GM23248 (cell line): Measurements from ENCODE around the gene CDH4.

Experiments
- EZH2 ChIP-seq: fragments of 200-600 bp; sonication (generic); IDR thresholded peaks from 2 replicates; pipeline ENCODE4 v1.6.1; 2018; ENCODE audit warnings: antibody characterized with exemption, mild to moderate bottlenecking; ENCODE audit not compliant: insufficient read depth, poor library complexity, severe bottlenecking
- EZH2phosphoT487 ChIP-seq: fragments of 200-600 bp; sonication (generic); IDR thresholded peaks from 2 replicates; pipeline ENCODE4 v1.6.1; 2018; ENCODE audit warnings: antibody characterized with exemption, moderate library complexity, mild to moderate bottlenecking, low read depth; ENCODE audit not compliant: insufficient read depth

- TF ChIP-seq EZH2 (no peak), EZH2phosphoT487 (no peak)
Measured at GRCh38 chr20:61801065-61801360, 549.0 kb downstream of the CDH4 start.
